Suppressor macrophage treated with lipopolysaccharide for 1 hour (primary cell): ENCODE measurements around the gene MAFG.
"Not testable (repeated sequence)": the region's sequence is repeated elsewhere in the genome, so short reads cannot be mapped to it uniquely, and the experiment has no call there.

ENCODE experiments used
- DNase-seq, 3 donors: peaks; one replicate each; pipeline ENCODE4 v3.0.0-alpha.2; 2020 to 2022

MAFG gene

DNA sequence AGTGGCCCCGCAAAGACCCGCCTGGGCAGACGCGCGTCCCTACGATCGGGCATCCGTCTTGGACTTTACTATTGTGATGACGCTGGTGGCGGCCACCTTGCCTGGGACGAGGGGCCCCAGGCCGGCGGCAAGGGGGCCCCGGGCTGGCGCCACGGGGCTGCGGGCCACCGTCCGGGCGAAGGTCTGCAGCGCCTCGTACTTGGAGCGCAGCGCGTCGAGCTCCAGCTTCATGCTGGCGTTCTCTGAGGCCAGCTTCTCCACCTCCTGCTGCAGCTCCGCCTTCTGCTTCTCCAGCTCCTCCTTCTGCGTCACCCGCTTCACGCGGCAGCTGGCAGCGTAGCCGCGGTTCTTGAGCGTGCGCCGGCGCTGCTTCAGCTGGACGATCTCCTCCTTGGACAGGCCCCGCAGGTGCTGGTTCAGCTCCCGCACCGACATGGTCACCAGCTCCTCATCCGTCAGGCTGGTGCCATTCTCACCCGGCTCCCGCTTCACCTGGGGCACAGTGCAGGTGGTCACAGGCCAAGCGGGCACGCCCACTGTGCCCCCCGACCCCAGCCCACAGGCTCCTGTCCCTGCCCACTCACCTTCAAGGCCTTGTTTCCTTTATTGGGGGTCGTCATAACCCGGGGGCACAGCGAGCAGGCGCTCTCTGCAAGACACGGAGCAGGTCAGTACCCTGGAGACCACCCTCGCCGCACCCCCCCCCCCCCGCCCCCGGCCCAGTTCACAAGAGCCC, 4.8 kb downstream of the MAFG start:
- peak in 1 of 3 donors; percentile 42 for DNase-seq

DNA sequence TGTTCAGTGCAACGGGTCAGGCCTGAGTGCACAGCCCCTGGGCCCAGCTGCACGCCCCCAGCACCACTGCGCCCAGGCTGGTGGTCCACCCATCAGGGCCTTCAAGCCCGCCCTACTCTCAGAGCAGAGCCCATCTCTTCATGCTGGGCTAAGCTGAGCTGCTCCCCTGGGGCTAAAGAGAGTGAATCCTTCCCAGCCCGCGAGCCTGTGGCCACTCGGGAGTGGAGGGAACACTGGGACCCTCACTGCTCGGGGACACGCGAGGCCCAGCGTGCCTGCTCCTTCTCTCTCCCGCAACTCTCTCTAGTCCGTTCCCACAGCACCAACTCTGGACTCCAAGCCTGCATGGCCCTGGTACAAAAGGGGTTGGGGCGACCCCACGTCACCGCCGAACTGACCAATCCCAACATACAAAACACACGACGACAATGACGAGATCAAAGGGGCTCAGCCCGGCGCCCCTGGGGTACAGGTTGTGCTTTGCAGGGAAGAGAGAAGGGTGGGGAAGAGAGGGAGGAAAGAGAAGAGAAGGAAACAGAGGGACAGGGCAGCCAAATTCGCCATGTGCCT, 5.5 kb downstream of the MAFG start:
- DNase-seq, result no peak

DNA sequence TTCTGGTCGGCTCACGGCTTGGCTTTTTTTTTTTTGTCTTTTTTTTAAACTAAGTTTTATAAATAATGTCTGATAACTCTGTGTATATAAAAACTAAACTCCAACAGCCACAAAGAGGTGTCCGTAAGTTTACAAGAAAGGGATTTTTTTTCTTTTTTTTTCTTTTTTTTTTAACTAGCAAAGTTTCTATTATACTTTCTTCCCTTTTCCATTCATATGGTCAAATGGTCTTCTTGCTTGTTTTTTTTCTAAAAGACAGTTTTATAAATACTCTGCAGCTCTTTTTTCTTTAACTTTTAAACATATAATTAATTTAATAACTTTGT, 6.0 kb downstream of the MAFG start:
- no peak for DNase-seq

DNA sequence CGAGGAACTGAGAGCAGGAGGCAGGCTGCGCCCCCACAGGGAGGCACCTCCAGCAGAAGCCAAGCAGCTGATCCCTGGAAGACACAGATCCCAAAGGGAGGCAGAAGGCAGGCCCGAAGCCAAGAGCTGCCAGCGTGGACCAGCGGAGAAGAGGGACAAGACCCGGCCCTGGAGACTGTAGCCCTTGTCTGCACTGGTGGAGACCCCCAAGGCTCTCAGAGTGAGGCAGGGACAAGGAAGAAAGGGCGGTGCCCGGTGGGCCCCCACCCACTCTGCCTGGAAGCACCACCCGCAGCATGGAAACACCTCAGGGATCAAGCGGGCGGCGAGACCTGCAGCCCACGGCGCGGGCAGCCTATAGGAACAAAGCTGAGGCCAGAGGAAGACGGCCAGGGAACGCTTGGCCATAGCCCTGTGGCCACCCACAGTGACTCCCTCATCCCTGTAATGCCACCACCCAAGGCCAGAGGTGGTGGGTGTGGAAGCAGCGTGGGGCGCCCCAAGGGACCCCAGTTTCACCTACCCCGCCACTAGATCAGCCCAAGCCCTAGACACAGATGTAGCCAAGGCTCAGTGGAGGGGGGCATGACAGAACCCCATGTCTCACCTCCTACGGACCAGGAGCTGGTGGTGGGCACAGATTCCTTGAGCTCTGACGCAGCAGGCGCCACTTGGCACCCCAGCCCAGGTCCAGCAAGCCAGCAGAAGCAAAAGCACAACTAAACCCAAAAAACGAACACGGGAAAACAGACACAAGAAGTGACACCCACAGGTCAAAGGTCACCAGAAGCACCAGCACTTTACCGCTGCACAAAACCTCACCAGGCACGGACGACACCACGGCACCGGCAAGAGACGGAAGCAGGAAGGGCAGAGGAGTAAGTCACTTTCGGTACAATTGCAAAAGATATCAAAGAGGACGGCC, 6.7 kb downstream of the MAFG start:
- peak; percentile 62 to 68 (median 64) for DNase-seq

DNA sequence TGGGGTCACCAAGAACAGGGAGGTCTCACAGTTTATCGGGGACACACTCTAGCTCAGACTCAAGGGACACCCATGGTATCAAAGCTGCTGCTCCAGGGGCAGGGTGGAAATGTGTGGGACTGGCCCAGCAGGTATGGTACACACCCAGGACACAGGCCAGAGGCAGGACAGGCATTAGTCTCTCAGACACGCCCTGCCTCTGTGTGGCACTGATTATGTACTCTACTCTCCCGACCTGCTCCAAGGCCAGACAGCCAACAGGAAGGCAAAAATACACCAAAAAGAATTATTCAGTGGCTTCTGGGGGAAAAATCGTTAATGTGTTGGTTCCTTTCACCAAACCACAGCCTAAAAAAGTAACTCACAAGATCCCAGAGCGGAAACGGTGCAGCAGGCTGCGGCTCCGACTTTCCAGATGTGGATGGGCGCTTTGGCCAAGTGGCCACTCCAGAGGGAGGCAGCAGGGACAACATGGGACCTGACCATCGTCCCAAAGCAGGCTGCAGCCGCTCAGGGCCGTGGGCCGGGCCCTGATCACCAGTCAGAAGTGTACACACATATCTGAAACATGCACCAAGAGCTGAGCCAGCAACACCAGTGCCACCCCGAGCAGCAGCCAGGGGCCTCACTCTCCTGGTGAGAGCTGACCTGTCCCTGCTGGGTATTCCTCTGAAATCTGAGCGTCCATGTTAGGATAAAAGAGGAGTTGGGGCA, 8.5 kb downstream of the MAFG start:
- no peak for DNase-seq

DNA sequence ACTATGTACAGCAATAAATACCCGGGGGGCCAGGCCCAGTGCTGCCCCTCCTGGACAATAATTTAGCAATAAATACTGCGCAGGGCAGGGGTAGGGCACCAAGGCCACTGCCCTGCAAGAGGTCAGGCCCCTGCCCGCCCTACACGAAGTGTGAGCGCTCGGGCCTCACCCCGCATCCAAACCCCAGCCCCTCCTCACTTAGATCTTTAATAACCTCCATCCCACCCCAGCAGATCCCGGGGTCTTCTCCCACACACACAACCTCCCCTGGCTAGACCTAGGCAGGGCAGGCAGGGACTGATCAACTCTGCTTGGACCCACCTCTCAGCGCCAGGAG, 9.2 kb downstream of the MAFG start:
- DNase-seq, result not testable (repeated sequence)

DNA sequence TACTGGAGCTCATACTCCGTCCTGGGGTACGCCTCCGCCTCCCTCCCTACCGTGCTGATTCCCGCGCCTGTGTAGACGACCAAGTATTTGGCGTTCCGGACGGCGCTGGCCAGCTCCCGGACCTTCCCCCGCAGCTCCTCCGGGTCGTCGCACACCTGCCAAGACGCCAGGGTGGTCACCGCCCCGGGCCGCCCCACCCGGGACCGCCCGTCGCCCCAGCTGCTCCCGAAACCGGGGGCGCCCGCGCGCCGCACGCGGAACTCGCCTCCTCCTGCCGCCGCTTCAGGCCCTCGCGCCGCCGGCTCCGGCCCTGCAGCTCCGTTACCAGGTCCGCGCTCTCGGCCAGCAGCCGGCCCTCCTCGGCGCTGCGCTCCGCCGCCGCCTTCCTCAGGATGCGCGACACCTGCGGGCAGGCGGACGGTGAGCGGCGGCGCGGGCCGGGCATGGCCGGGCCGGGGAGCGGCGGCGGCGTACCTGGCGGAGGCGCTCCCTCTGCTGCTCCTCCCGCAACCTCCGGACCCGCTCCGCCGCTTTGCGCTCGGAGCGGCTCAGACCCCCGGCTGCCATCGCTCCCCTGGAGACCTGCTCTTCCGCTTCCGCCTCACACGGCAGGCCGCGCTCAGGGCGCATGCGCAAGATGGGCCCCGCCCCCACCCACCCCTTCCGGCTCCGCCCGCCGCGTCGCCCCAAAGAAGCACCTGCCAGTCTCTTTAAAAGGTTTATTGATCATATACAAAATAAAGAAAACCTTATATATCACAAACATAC, 9.8 kb downstream of the MAFG start, which contains the start of gene SIRT7:
Gene SIRT7, minus strand, starts transcription at position 612 of the 768 bp plus-strand sequence. Its CDS starts 45 bp downstream, at position 567.
- peak; percentile 87 to 94 (median 92) for DNase-seq

DNA sequence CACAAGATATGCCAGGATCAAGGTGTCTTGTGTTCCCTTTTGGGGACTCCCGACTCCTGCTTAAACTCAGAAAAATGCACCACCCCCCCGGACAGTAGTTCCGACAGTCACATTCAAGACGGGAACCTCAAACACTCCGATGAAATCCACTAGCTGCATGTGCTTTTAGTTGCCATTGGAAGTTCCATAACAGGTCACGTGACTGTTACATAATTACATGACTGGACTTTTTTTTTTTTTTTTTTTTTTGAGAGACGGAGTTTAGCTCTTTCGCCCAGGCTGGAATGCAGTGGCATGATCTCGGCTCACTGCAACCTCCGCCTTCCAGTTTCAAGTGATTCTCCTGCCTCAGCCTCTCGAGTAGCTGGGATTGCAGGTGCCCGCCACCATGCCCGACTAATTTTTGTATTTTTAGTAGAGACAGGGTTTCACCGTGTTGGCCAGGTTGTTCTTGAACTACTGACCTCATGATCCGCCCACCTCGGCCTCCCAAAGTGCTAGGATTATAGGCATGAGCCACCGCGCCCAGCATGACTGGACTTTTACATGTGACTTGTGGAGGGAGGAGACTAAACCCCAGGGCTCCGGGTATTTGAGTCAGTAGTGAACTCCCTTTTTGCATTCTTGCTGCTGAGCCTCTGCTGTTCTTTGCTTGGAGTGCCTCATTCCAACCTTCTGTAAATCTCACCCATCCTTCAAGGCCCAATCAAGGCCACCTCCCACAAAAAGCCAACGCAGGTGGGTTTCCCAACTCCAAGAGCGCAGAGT, 11.1 kb downstream of the MAFG start:
- peak; percentile 83 to 88 (median 87) for DNase-seq

DNA sequence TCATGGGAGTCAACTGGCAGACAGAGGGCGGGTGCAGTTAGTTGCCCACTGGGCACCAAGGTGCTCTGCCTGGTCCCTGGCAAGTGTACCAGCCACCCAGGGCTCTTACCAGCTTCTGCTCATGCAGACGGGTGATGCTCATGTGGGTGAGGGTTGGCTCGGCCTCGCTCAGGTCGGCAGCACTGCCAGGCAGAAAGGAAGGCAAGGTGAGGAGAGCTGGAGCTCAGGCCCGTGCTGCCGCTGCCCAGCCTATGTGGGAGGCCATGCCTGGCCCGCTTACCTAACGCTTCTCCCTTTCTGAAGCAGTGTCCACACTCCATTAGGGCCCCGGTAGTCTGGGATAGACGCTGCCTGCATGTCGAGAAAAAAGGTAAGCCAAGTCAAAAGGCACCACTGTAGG, 12.2 kb downstream of the MAFG start:
- DNase-seq, result no peak

DNA sequence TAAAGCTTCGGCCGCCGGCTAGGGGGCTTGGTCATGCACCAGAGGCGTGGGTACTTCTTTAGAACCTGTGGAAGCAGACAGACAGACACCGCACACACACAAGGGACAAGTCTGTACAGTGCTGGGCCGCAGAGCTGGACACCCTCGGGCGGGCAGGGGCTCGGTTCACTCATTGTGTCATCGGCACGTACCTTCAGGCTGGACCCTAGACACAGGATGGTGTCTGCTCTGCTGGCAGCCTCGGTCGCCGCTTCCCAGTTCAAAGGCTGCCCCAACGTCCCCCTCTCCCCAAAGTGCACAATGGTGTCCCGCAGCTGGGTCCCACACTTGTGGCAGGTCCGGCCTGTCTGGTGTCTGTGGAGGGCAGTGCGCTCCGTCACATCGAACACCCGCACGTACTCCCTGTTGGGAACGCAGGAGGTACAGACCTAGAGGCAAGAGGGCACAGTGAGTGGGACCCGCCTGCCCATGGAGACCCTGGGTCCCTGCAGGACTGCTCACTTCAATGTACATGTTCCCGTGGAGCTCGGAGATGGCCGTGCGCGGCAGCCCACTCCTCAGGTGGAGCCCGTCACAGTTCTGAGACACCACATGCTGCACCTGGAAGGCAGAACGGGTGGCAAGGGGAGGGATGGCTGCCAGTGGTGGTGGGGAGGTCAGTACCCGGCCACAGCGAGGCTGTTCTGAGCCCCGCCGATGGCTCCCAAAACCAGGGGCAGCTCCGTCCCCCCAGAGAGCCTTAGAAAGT, 13.3 kb downstream of the MAFG start:
- DNase-seq, result no peak

DNA sequence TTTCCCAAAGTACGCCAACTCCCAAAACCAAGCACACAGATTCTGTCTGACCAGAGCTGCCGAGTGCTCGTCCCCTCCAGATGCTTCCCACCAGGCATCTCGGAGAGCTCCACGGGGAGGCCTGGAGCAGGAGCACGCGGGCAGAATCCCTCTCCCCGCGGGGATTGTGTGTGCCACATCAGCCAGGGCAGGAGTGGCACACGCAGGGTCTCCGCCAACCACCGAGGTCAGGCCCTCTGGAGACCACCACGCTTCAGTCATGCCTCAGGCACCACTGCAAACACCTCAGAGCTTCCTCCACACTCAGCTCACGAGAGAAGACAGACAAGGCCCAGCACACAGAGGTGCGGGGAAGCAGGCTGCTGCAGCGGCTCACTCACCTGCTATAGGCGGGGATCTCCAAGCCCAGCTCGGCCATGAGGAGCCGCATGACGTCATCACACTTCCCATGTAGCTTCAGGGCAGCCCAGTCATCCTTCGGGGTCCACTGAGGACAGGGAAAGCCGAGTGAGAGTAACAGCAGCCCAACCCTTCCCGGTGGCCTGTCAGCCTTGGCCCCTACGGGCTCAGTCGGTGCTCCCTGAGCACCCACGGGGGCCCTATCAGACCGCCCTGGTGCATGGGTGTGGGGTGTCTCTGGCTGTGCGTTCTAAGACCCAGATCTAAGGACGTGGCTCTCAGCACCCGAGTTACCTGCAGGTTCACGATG, 14.0 kb downstream of the MAFG start:
- no peak for DNase-seq

DNA sequence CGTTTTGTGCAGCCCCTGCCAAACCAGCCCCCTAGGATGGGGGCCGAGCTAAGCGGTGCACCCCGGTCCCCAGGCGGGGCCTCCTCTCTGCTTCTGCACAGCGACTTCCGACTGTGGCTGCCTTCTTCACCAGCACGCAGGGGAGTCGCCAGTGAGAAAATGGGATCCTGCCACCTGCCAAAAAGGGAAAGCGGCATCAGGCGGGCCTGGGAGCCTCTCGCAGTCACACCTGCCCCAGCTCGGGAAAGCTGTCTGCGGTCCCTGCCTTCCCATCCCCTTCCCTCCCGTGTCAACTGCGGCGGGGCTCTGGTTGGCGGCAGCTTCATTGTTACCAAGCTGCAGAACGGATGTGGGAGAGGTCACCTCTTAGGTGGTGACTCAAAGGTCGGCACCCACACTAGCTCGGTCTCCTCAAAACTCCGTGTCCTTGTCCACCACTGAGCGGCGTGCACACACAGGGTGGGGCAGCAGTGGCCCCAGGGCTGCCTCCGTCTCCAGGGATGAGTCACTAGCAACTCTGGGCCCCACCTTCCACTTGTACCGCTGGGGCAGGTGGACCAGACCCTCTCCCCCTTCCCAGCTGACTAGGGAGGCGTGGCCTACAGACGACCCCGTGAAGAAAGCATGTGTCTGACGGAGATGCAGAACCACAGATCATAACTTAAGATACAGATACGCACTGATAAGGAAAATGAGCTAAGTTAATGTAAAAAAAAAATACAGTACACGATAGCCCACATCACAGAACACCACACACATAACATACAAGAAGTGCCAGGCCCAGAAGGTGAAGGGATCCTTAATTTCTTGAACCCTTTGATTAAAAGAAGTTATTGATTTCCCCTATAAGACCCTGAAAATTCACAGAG, 14.9 kb downstream of the MAFG start:
- DNase-seq, result no peak

DNA sequence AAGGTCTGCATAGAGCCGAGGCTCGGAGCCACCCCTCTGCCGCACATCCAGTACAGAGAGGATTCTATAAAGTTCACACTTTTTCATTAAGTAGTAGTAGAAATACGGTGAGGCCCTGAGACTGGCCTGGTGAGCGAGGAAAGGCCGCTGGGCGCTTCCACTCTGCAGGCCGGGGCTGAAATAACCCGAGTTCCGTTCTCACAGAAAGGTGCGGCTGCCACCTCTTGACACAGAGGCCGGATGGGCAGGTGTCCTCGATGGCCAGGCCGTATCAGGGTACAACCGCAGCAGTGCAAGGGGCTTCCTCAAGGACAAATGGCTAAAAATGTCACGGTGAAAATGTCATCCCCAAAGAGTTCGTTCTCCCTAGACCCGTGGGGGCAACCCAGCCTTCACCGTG, 15.6 kb downstream of the MAFG start:
- no peak for DNase-seq

DNA sequence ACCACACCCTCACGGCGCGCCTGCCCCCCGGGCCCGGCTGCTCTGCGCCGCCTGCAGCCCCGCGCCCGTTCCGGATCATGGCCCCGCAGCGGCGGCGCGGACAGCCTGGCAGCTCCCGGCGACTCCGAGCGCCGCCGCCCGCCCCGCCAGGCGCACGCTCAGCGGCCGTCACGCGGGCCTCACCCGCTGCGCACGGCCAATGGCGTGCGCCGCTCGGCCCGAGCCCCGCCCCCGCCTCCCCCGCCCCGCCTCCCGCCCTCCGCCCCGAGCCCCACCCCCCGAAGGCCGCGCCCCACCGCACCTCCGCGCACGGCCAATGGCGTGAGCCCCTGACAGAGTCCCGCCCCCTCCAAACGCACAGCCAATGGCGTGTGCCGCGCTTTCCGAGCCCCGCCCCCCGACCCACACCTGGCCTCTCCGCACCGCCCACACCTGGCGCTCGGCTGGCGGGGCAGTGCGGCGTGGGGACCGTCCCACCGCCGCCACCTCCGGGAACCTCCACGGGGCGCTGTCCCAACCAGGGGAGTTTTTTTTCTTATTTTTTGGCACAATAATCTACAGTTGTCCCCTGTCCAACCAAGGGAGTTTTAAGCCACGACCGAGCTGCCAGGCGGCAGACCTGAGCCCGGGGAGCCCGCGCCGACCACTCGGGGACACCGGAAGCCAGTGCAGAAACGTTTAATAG, 16.1 kb downstream of the MAFG start, which contains the start of gene PCYT2:
Gene PCYT2, minus strand, starts transcription at position 123 of the 685 bp plus-strand sequence. Its CDS starts 44 bp downstream, at position 79.
- peak; percentile 89 to 96 (median 94) for DNase-seq

DNA sequence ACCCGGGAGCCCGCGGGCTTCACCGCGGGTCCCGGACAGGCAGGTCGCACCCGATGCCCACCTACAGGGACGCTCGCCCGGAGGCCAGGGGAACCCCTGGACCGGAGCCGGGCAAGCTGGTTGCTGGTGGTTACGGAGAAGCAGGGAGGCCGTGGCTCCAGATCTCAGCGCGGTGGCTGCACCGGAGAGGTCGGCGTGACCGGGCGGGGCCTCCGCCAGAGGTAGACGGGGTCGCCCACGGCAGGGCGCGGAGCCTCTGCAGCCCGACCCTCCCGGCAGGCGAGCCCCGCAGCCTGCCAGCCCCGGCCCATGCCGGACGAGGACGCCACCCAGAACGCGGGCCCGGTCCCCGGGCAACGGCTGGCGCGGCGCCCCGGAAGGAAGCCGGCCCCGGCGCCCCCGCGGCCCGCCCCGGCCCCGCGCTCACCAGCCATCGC, 16.7 kb downstream of the MAFG start:
- no peak for DNase-seq

DNA sequence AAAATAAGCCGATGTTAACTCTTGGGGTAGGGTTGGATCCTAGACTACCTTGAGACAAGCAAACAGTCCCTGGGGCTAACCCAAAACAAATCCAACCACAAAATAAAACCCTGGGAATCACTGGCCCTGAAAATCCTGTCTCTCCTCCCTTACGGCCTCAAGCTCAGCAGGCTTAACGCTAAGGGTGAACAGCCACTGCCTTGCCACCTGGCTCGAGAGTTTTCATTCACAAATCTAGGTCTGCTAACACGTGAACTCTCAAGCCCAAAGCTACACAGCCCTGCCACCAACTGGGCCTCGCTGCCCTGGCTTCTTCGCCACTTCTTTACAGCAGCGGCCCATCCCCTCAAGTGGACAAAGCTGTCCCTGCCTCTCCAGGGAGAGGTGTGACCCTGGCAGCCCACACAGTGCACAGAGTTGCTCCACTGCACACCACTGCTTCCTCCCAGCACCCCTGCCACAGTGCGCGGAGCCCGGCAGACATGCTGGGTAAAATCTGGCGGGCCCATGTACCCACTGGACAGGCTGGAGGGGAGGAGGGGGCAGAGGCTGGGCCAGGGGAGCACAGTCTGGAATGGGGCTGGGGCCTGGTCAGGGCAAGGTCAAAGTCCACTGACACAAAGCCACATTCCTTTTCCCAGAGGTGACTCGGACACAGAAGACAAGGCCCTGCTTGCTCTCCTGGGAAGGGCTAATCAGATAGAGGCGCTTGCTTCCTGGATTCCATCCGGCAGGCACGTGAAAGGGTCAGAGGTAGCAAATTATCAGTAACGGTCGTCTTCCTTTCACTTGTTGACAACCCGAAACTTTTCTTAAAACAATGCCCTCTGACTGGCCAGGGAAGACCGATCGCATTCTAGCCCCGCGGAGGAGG, 17.3 kb downstream of the MAFG start:
- DNase-seq, result peak in 2 of 3 donors; percentile 31 to 44

DNA sequence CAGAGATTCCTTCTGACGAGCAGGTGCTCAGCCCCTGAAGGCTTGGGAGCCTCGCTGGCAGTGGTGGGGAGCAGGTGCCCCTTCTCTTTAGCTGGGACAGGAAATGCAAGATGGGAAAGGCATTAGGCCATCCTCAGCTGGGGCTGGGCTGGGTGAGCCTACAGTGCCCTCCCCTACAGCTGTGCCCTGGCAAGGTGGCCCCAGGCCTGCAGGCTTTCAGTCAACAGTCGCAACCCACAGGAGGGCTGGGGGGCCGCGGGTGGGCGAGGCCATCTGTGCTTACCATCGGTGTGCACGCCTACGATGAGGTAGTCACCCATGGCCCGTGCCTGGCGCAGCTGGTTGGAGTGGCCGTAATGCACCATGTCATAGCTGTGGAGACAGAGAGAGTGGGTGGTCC, 18.3 kb downstream of the MAFG start:
- no peak for DNase-seq
